ENCODE measurements around the gene NTSR1. TPM values are rescaled to one million over a fixed set of nuclear protein-coding genes. Genes with fewer than 3 reads are reported as not detected.

NTSR1 gene
- polyA plus RNA-seq, 1 donor from 2014 or later, result 0.05 TPM

GRCh38 chr20:62760471-62760855, 51.8 kb downstream of the NTSR1 start:
- Histone ChIP-seq H3K27me3 (ENCODE audit: insufficient read depth, low read depth, low read length) (no peaks in the 10 kb centered on the region), H3K9me3 (ENCODE audit: low read length) (no peaks in the 10 kb centered on the region), H3K36me3 (ENCODE audit: insufficient read depth, low read length) (no peaks in the 10 kb centered on the region), H3K4me3 (ENCODE audit: low read length) (no peak overlapping the region), H3K4me2 (ENCODE audit: low read length) (no peak overlapping the region), H3K79me2 (replicated peaks; ENCODE audit: insufficient read depth, low read length) (no peaks in the 10 kb centered on the region), H4K20me1 (ENCODE audit: insufficient read depth) (no peaks in the 10 kb centered on the region), H3F3A (ENCODE audit: insufficient read depth, low read length, poor library complexity, severe bottlenecking) (no peaks in the 10 kb centered on the region), H2AFZ (ENCODE audit: low read depth, low read length) (no peak overlapping the region), H3K27ac (ENCODE audit: low read length) (no peak overlapping the region), H3K9me2 (ENCODE audit: insufficient read depth, low read length) (no peaks in the 10 kb centered on the region), H3K9ac (ENCODE audit: low read length) (peak overlapping the region; percentile 40)
- TF ChIP-seq EP300 (conservative IDR thresholded peaks at IDR 0.05; ENCODE audit: poor library complexity, severe bottlenecking), result no peak
- no peak for TF ChIP-seq CTCF (IDR thresholded peaks at IDR 0.05; ENCODE audit: poor library complexity, severe bottlenecking)
- TF ChIP-seq EZH2 (IDR thresholded peaks at IDR 0.05; ENCODE audit: borderline replicate concordance, insufficient read depth, low read length, poor library complexity, severe bottlenecking), result no peak
- no peak for TF ChIP-seq RAD21 (conservative IDR thresholded peaks at IDR 0.05)
- TF ChIP-seq MXI1 (conservative IDR thresholded peaks at IDR 0.05; ENCODE audit: poor library complexity, severe bottlenecking), result no peak
- TF ChIP-seq POLR2AphosphoS5 (IDR thresholded peaks at IDR 0.05), result no peak
- TF ChIP-seq TAF1 (IDR thresholded peaks at IDR 0.05; ENCODE audit: low read depth), result no peak
- no peak for TF ChIP-seq REST (IDR thresholded peaks at IDR 0.05; ENCODE audit: borderline replicate concordance)
- TF ChIP-seq SMC3 (conservative IDR thresholded peaks at IDR 0.05; ENCODE audit: poor library complexity), result no peak

- no peak overlapping the region for H3K27ac ChIP-seq (ENCODE audit: low read length)
Observed at GRCh38 chr20:62760856-62761758, 52.5 kb downstream of the NTSR1 start.

More at GRCh38 chr20:62760856-62761758, 52.5 kb downstream of the NTSR1 start:
- Histone ChIP-seq H4K20me1 (ENCODE audit: insufficient read depth) (no peaks in the 10 kb centered on the region), H3K9me3 (ENCODE audit: low read length) (no peaks in the 10 kb centered on the region), H3K79me2 (replicated peaks; ENCODE audit: insufficient read depth, low read length) (no peaks in the 10 kb centered on the region), H3K27me3 (ENCODE audit: insufficient read depth, low read depth, low read length) (no peaks in the 10 kb centered on the region), H3K36me3 (ENCODE audit: insufficient read depth, low read length) (no peaks in the 10 kb centered on the region), H3K4me2 (ENCODE audit: low read length) (no peak overlapping the region), H3F3A (ENCODE audit: insufficient read depth, low read length, poor library complexity, severe bottlenecking) (no peaks in the 10 kb centered on the region), H3K9ac (ENCODE audit: low read length) (peak overlapping the region; percentile 40), H3K4me3 (ENCODE audit: low read length) (no peak overlapping the region), H2AFZ (ENCODE audit: low read depth, low read length) (no peak overlapping the region), H3K9me2 (ENCODE audit: insufficient read depth, low read length) (no peaks in the 10 kb centered on the region)
- TF ChIP-seq MXI1 (conservative IDR thresholded peaks at IDR 0.05; ENCODE audit: poor library complexity, severe bottlenecking) (no peak), RAD21 (conservative IDR thresholded peaks at IDR 0.05) (no peak), POLR2AphosphoS5 (IDR thresholded peaks at IDR 0.05) (no peak), TAF1 (IDR thresholded peaks at IDR 0.05; ENCODE audit: low read depth) (no peak), SMC3 (conservative IDR thresholded peaks at IDR 0.05; ENCODE audit: poor library complexity) (no peak), REST (IDR thresholded peaks at IDR 0.05; ENCODE audit: borderline replicate concordance) (no peak)

All from neural cell (in vitro differentiated cells).